Activated CD4-positive, alpha-beta T cell treated with anti-CD3 and anti-CD28 coated beads, Interleukin-2, amount 10 ng/mL, durations not matched to agents 24 days and 14 days (primary cell): ENCODE measurements around the gene EEF2KMT. TPM values are rescaled to one million over a fixed set of nuclear protein-coding genes. Genes with fewer than 3 reads are reported as not detected.
"Not testable (repeated sequence)": the region's sequence is repeated elsewhere in the genome, so short reads cannot be mapped to it uniquely, and the experiment has no call there.

Source experiments
- DNase-seq: peaks from one replicate; pipeline ENCODE4 v3.0.0; 2022
- H3K27ac Mint-ChIP-seq: one replicate; pipeline ENCODE4 v1.8.0; 2022; ENCODE audit warnings: mild to moderate bottlenecking, mixed read lengths
- H3K27me3 Mint-ChIP-seq: one replicate; pipeline ENCODE4 v1.8.0; 2022; ENCODE audit warnings: mixed read lengths
- H3K36me3 Mint-ChIP-seq: one replicate; pipeline ENCODE4 v1.8.0; 2022; ENCODE audit warnings: low read depth, mild to moderate bottlenecking, mixed read lengths
- H3K4me1 Mint-ChIP-seq: one replicate; pipeline ENCODE4 v1.8.0; 2021; ENCODE audit warnings: mixed read lengths
- H3K4me3 Mint-ChIP-seq: one replicate; pipeline ENCODE4 v1.8.0; 2022; ENCODE audit warnings: mild to moderate bottlenecking, moderate library complexity, mixed read lengths
- H3K9me3 Mint-ChIP-seq: one replicate; pipeline ENCODE4 v1.8.0; 2021; ENCODE audit warnings: mixed read lengths
- intact Hi-C: fragments of 100-400 bp; cut with micrococcal nuclease; formaldehyde crosslinking; loops from one replicate; pipeline ENCODE4 v1.15.1; 2023
- total RNA-seq: library from RNA; stranded (reverse); gene quantifications from 2 replicates; pipeline ENCODE4 v1.2.3, GENCODE V29; 2022

The EEF2KMT gene
- total RNA-seq, 1 donor from 2014 or later: 31.6 TPM

- H3K27ac Mint-ChIP-seq, H3K9me3 Mint-ChIP-seq, intact Hi-C loops, DNase-seq, H3K27me3 Mint-ChIP-seq, H3K4me1 Mint-ChIP-seq, H3K4me3 Mint-ChIP-seq: not testable (repeated sequence)
- H3K36me3 Mint-ChIP-seq: peaks cover 30% of the 10 kb centered on the region
These were observed 11.9 kb downstream of the EEF2KMT start for GRCh38 chr16:5085716-5086115.

- H3K27me3 Mint-ChIP-seq, H3K4me1 Mint-ChIP-seq, intact Hi-C loops, H3K27ac Mint-ChIP-seq, H3K9me3 Mint-ChIP-seq, H3K4me3 Mint-ChIP-seq: not testable (repeated sequence)
- peak; percentile 87 for DNase-seq
- peaks cover 30% of the 10 kb centered on the region for H3K36me3 Mint-ChIP-seq
These were observed 12.8 kb downstream of the EEF2KMT start for GRCh38 chr16:5084802-5085201.

- H3K4me3 Mint-ChIP-seq, H3K4me1 Mint-ChIP-seq, intact Hi-C loops, DNase-seq, H3K27me3 Mint-ChIP-seq, H3K9me3 Mint-ChIP-seq: not testable (repeated sequence)
- H3K36me3 Mint-ChIP-seq: peaks cover 32% of the 10 kb centered on the region
- peak overlapping the region; percentile 11 for H3K27ac Mint-ChIP-seq
These were observed 13.4 kb downstream of the EEF2KMT start for GRCh38 chr16:5084099-5084731.

DNA sequence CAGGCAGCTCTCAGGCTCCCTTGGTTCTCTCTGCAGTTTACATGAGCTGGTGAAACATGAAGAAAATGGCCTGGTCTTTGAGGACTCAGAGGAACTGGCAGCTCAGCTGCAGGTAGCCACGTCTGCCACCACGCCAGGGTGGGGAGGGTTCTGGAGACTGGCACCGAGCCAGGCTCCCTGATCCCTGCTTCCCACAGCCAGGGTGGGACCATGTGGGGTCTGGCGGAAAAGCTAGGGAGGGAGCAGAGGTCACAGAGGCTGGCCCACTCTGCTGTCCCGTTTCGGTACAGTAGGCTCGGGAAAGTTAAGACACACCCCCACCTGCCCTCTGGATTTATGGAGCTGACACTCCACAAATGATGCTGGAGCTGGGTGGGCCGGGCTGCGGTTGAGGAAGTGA, 13.9 kb downstream of the EEF2KMT start:
- peaks cover 32% of the 10 kb centered on the region for H3K36me3 Mint-ChIP-seq
- H3K27me3 Mint-ChIP-seq, H3K27ac Mint-ChIP-seq, H3K4me1 Mint-ChIP-seq, H3K4me3 Mint-ChIP-seq, H3K9me3 Mint-ChIP-seq, DNase-seq, intact Hi-C loops: not testable (repeated sequence)

GRCh38 chr16:5080996-5081395, 16.6 kb downstream of the EEF2KMT start:
- H3K4me3 Mint-ChIP-seq, DNase-seq, H3K9me3 Mint-ChIP-seq, H3K4me1 Mint-ChIP-seq, intact Hi-C loops, H3K27ac Mint-ChIP-seq, H3K27me3 Mint-ChIP-seq: not testable (repeated sequence)
- H3K36me3 Mint-ChIP-seq: peaks cover 31% of the 10 kb centered on the region

- intact Hi-C loops, H3K4me3 Mint-ChIP-seq, H3K4me1 Mint-ChIP-seq, H3K9me3 Mint-ChIP-seq, H3K27ac Mint-ChIP-seq, H3K27me3 Mint-ChIP-seq, DNase-seq: not testable (repeated sequence)
- H3K36me3 Mint-ChIP-seq: peaks cover 34% of the 10 kb centered on the region
These were observed 17.1 kb downstream of the EEF2KMT start for GRCh38 chr16:5080461-5080860.

GRCh38 chr16:5078626-5079025, 19.0 kb downstream of the EEF2KMT start:
- intact Hi-C loops: no loop called here
- no peak overlapping the region for H3K4me3 Mint-ChIP-seq
- H3K4me1 Mint-ChIP-seq: no peaks in the 10 kb centered on the region
- no peak overlapping the region for H3K27ac Mint-ChIP-seq
- DNase-seq: no peak
- no peaks in the 10 kb centered on the region for H3K9me3 Mint-ChIP-seq
- H3K27me3 Mint-ChIP-seq: no peaks in the 10 kb centered on the region
- peaks cover 32% of the 10 kb centered on the region for H3K36me3 Mint-ChIP-seq

DNA sequence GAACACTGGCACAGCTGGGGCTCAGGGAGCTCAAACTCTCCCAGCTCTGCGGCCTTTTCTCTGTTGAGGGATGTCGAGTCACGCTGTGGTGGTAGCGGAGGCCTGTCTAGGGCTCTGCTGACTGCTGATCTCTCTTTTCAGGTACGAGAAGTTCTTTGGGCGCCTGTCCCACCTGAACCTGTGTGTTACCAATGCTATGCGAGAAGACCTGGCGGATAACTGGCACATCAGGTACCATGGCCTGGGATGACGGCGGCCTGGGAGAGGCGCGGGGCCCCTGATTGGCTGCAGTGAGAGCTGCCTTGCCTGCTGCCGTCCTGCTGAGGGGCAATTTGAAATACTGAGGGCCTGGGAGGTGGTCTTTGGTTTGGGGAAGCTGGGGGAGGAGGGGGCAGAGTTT, 20.3 kb downstream of the EEF2KMT start:
- H3K27ac Mint-ChIP-seq: no peak overlapping the region
- no peaks in the 10 kb centered on the region for H3K9me3 Mint-ChIP-seq
- H3K4me1 Mint-ChIP-seq: peaks cover 11% of the 10 kb centered on the region
- DNase-seq: no peak
- no peaks in the 10 kb centered on the region for H3K27me3 Mint-ChIP-seq
- intact Hi-C loops: no loop called here
- peaks cover 27% of the 10 kb centered on the region for H3K36me3 Mint-ChIP-seq
- H3K4me3 Mint-ChIP-seq: no peak overlapping the region

DNA sequence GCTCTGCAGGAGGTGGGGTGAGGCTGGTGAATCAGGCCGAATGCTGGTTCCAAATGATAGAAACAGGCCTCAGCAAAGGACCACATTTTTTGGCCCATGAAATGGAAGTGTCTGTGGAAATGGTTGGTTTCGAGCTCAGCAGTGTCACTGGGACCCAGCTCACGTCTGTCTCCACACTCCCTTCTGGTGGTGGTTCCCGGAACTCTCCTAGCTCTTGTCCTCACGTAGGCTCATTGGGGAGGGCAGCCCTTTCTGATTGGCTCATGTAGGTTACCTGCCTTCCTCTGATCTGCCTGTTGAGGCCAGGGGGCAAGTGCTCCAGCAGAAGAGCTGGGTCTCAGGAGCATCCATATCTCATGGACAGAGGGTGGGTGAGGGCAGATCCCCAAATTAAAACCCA, 22.0 kb downstream of the EEF2KMT start:
- Mint-ChIP-seq H3K27ac (no peak overlapping the region), H3K4me3 (no peak overlapping the region), H3K4me1 (peaks cover 23% of the 10 kb centered on the region), H3K9me3 (no peaks in the 10 kb centered on the region), H3K27me3 (no peaks in the 10 kb centered on the region), H3K36me3 (peaks cover 25% of the 10 kb centered on the region)
- intact Hi-C loops: no loop called here
- DNase-seq: no peak

DNA sequence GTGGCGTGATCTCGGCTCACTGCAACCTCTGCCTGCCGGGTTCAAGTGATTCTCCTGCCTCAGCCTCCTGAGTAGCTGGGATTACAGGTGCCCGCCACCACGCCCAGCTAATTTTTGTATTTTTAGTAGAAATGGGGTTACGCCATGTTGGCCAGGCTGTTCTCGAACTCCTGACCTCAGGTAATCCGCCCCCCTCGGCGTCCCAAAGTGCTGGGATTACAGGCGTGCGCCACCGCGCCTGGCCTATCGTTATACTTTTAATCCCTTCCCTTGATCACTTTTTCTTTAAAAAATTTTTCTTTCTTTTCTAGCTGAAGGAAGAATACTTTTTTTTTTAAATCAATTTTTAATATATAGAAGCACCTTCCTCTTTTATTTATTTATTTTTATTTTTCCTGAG, 23.8 kb downstream of the EEF2KMT start:
- intact Hi-C loops: loop anchor here (2.0 to 5.0 kb wide), 2 partner anchors 23 to 41 kb away; partner anchors contain the start of genes EEF2KMT and NAGPA
- H3K27ac Mint-ChIP-seq, H3K4me3 Mint-ChIP-seq, DNase-seq, H3K9me3 Mint-ChIP-seq, H3K27me3 Mint-ChIP-seq: not testable (repeated sequence)
- peaks cover 22% of the 10 kb centered on the region for H3K36me3 Mint-ChIP-seq
- H3K4me1 Mint-ChIP-seq: peaks cover 23% of the 10 kb centered on the region

- H3K27me3 Mint-ChIP-seq: no peaks in the 10 kb centered on the region
- no peak for DNase-seq
- intact Hi-C loops: loop anchor here (2.0 to 5.0 kb wide), 2 partner anchors 24 to 41 kb away; partner anchors contain the start of genes EEF2KMT and NAGPA
- H3K4me1 Mint-ChIP-seq: peaks cover 23% of the 10 kb centered on the region
- H3K27ac Mint-ChIP-seq: peak overlapping the region; percentile 10
- peaks cover 22% of the 10 kb centered on the region for H3K36me3 Mint-ChIP-seq
- H3K9me3 Mint-ChIP-seq: no peaks in the 10 kb centered on the region
- peak overlapping the region; percentile 100 for H3K4me3 Mint-ChIP-seq
These were observed 24.3 kb downstream of the EEF2KMT start for GRCh38 chr16:5073279-5073629.

DNA sequence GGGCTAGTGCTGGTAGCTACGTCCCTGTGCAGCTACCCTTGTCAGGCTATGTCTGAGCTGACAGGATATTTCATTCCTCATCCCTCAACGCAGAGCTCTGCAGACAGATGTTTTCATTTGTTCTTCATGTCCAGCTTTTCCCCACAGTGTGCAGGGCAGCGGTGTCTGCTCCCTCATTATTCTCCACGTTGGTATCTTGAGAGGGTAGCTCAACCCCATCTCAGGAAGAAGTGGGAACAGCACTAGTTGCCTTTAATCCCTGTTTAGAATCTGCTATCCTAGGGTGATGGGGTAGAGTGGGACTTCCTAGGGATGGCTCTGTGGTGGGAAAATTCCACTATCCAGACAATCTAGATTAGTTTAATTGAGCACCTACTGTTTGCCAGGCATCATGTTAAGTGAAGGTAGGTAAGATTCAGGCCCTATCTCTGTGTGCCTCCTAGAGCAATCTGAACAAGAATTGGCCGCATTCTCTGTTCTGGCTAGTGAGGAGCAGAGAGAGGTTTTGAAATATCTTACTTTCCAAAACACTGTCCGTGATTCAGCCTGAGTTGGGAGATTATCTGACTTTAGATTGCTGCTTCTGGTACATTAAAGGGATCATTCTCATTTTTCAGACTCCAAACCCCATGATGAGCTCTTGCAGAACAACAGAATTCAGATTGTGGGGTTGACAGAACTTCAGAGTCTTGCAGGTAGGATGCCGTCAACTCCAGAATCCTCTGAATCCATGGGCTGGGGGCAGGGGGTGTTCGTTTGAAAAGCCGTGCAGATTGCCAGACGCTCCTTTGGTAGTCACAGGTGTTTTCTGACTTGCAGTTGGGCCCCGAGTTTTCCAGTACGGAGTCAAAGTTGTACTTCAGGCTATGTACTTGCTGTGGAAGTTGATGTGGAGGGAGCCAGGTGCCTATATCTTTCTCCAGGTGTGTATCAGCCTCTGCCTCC, 25.0 kb downstream of the EEF2KMT start:
- Mint-ChIP-seq H3K27me3 (no peaks in the 10 kb centered on the region), H3K9me3 (no peaks in the 10 kb centered on the region), H3K27ac (peak overlapping the region; percentile 99), H3K4me1 (peaks cover 23% of the 10 kb centered on the region), H3K4me3 (peak overlapping the region; percentile 100), H3K36me3 (peaks cover 22% of the 10 kb centered on the region)
- intact Hi-C loops: loop anchor here (2.0 to 5.0 kb wide), 2 partner anchors 24 to 40 kb away; partner anchors contain the start of genes EEF2KMT and NAGPA
- no peak for DNase-seq

GRCh38 chr16:5071681-5072333, 25.8 kb downstream of the EEF2KMT start, which contains the start of gene ALG1:
Gene ALG1, plus strand, starts transcription at chr16:5071843. Its CDS starts 7 bp downstream, at chr16:5071850.
- H3K4me3 Mint-ChIP-seq: peak within 1 kb of the TSS; percentile 100
- peak; percentile 97 for DNase-seq
- no peaks in the 10 kb centered on the region for H3K9me3 Mint-ChIP-seq
- no peaks in the 10 kb centered on the region for H3K27me3 Mint-ChIP-seq
- peaks cover 18% of the 10 kb centered on the region for H3K36me3 Mint-ChIP-seq
- H3K4me1 Mint-ChIP-seq: peaks cover 23% of the 10 kb centered on the region
- peak within 1 kb of the TSS; percentile 99 for H3K27ac Mint-ChIP-seq
- intact Hi-C loops: loop anchor here (2.0 to 5.0 kb wide), 2 partner anchors 25 to 40 kb away; partner anchors contain the start of genes EEF2KMT and NAGPA

DNA sequence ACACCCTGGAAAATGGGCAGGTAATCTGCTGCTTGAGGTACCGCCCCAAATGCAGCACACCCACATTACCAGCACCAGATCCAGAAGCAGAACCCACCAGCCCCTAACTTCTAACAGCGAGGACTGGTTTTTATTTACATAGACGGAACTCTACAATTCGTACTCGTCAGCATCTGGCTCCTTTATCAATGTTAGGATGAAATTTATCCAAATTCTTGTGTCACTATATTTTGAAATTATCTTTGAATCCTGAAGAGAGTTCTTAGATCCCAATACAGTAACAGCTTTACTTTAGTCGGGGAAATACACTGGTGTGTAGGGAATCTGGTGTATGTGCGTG, 26.3 kb downstream of the EEF2KMT start:
- Mint-ChIP-seq H3K27me3 (no peaks in the 10 kb centered on the region), H3K4me3 (peak overlapping the region; percentile 100), H3K27ac (peak overlapping the region; percentile 99), H3K4me1 (peaks cover 23% of the 10 kb centered on the region), H3K9me3 (no peaks in the 10 kb centered on the region), H3K36me3 (peaks cover 16% of the 10 kb centered on the region)
- no peak for DNase-seq
- intact Hi-C loops: loop anchor here (5.0 kb wide), 1 partner anchor 39 kb away; the partner anchor contains the start of gene NAGPA
